WTC11 (cell line): ENCODE measurements around the gene STARD9. TPM values are rescaled to one million over a fixed set of nuclear protein-coding genes. Genes with fewer than 3 reads are reported as not detected.

Source experiments
- ATAC-seq: fragments of 200-7000 bp; cut with Tn5 transposase; 2 replicates; pipeline ENCODE4 v1.10.0; 2021; ENCODE audit warnings: mild to moderate bottlenecking, moderate library complexity
- CTCF ChIA-PET: fragments of 300-600 bp; sonication (Branson Sonifier 250); formaldehyde crosslinking; loops from one replicate; lab custom pipeline; 2021; ENCODE audit warnings: antibody characterized with exemption; lab: Charles Lee
- POLR2A ChIA-PET: fragments of 350-600 bp; sonication (Branson Sonifier 250); formaldehyde crosslinking; loops from one replicate; lab custom pipeline; 2021; ENCODE audit warnings: antibody characterized with exemption; lab: Charles Lee
- DNase-seq: peaks from one replicate; pipeline ENCODE4 v3.0.0; 2021; ENCODE audit warnings: low spot score
- H3K27ac Mint-ChIP-seq: 2 replicates; pipeline ENCODE4 v1.8.0; 2021; ENCODE audit warnings: mixed read lengths
- H3K27me3 Mint-ChIP-seq: 2 replicates; pipeline ENCODE4 v1.8.0; 2021; ENCODE audit warnings: low read depth, mild to moderate bottlenecking, moderate library complexity, mixed read lengths
- H3K36me3 Mint-ChIP-seq: 2 replicates; pipeline ENCODE4 v1.8.0; 2021; ENCODE audit warnings: mixed read lengths
- H3K4me1 Mint-ChIP-seq: 2 replicates; pipeline ENCODE4 v1.8.0; 2022; ENCODE audit warnings: mixed read lengths
- H3K4me3 Mint-ChIP-seq: 2 replicates; pipeline ENCODE4 v1.8.0; 2021; ENCODE audit warnings: mild to moderate bottlenecking, moderate library complexity, mixed read lengths
- H3K9me3 Mint-ChIP-seq: 2 replicates; pipeline ENCODE4 v1.8.0; 2021; ENCODE audit warnings: mixed read lengths
- CREB1 ChIP-seq: sonication (generic); formaldehyde crosslinking; IDR thresholded peaks from 2 replicates; pipeline ENCODE4 v1.8.0; 2023; ENCODE audit warnings: mild to moderate bottlenecking, missing genetic modification reagents
- ESRRA ChIP-seq: sonication (generic); formaldehyde crosslinking; IDR thresholded peaks from 2 replicates; pipeline ENCODE4 v1.8.1; 2022; ENCODE audit warnings: mild to moderate bottlenecking, missing genetic modification reagents, borderline replicate concordance
- FOXK1 ChIP-seq: sonication (generic); formaldehyde crosslinking; IDR thresholded peaks from 2 replicates; pipeline ENCODE4 v1.8.0; 2022; ENCODE audit warnings: mild to moderate bottlenecking, moderate library complexity, missing genetic modification reagents
- NFATC4 ChIP-seq: fragments of 250-450 bp; sonication (Bioruptor Pico); IDR thresholded peaks from 2 replicates; pipeline ENCODE4 v1.9.0; 2021; ENCODE audit warnings: mild to moderate bottlenecking
- NR3C1 ChIP-seq: sonication (generic); formaldehyde crosslinking; conservative IDR thresholded peaks from 2 replicates; pipeline ENCODE4 v1.8.1; 2023; ENCODE audit warnings: low read depth, mild to moderate bottlenecking, missing genetic modification reagents
- SMAD3 ChIP-seq: sonication (generic); formaldehyde crosslinking; IDR thresholded peaks from 2 replicates; pipeline ENCODE4 v1.8.0; 2022; ENCODE audit warnings: missing genetic modification reagents, mild to moderate bottlenecking, borderline replicate concordance
- SOX15 ChIP-seq: fragments of 250-450 bp; sonication (Bioruptor Pico); IDR thresholded peaks from 2 replicates; pipeline ENCODE4 v1.9.0; 2021; ENCODE audit warnings: mild to moderate bottlenecking
- ZNF671 ChIP-seq: fragments of 250-450 bp; sonication (Bioruptor Pico); IDR thresholded peaks from 2 replicates; pipeline ENCODE4 v1.8.0; 2021; ENCODE audit warnings: mild to moderate bottlenecking
- total RNA-seq: library from RNA; stranded (reverse); gene quantifications from 3 replicates; pipeline ENCODE4 v1.2.3, GENCODE V29; 2021
- TF ChIP-seq, protein P1 (sequence below): sonication (generic); formaldehyde crosslinking; IDR thresholded peaks from 2 replicates; pipeline ENCODE4 v1.8.0; 2022; ENCODE audit warnings: mild to moderate bottlenecking, missing genetic modification reagents
- TF ChIP-seq, protein P2 (sequence below): fragments of 250-450 bp; sonication (Bioruptor Pico); IDR thresholded peaks from 2 replicates; pipeline ENCODE4 v1.9.0; 2021; ENCODE audit warnings: mild to moderate bottlenecking
- TF ChIP-seq, protein P3 (sequence below): sonication (generic); formaldehyde crosslinking; IDR thresholded peaks from 2 replicates; pipeline ENCODE4 v1.8.1; 2023; ENCODE audit warnings: mild to moderate bottlenecking, missing genetic modification reagents, borderline replicate concordance
- TF ChIP-seq, protein P4 (sequence below): fragments of 250-450 bp; sonication (Bioruptor Pico); IDR thresholded peaks from 2 replicates; pipeline ENCODE4 v1.9.0; 2021; ENCODE audit warnings: mild to moderate bottlenecking
- TF ChIP-seq, protein P5 (sequence below): fragments of 250-450 bp; sonication (Bioruptor Pico); IDR thresholded peaks from 2 replicates; pipeline ENCODE4 v1.9.0; 2021; ENCODE audit warnings: moderate library complexity, mild to moderate bottlenecking, inconsistent platforms, borderline replicate concordance
- TF ChIP-seq, protein P6 (sequence below): sonication (generic); formaldehyde crosslinking; IDR thresholded peaks from 2 replicates; pipeline ENCODE4 v1.8.0; 2022; ENCODE audit warnings: mild to moderate bottlenecking, missing genetic modification reagents
- TF ChIP-seq, protein P7 (sequence below): sonication (generic); formaldehyde crosslinking; IDR thresholded peaks from 2 replicates; pipeline ENCODE4 v1.8.1; 2022; ENCODE audit warnings: low read depth, missing genetic modification reagents, borderline replicate concordance
- TF ChIP-seq, protein P8 (sequence below): sonication (generic); formaldehyde crosslinking; IDR thresholded peaks from 2 replicates; pipeline ENCODE4 v1.8.0; 2023; ENCODE audit warnings: missing genetic modification reagents, mild to moderate bottlenecking, borderline replicate concordance

Gene STARD9
- total RNA-seq, 1 experiment from 2014 or later, result 5.7 TPM

DNA sequence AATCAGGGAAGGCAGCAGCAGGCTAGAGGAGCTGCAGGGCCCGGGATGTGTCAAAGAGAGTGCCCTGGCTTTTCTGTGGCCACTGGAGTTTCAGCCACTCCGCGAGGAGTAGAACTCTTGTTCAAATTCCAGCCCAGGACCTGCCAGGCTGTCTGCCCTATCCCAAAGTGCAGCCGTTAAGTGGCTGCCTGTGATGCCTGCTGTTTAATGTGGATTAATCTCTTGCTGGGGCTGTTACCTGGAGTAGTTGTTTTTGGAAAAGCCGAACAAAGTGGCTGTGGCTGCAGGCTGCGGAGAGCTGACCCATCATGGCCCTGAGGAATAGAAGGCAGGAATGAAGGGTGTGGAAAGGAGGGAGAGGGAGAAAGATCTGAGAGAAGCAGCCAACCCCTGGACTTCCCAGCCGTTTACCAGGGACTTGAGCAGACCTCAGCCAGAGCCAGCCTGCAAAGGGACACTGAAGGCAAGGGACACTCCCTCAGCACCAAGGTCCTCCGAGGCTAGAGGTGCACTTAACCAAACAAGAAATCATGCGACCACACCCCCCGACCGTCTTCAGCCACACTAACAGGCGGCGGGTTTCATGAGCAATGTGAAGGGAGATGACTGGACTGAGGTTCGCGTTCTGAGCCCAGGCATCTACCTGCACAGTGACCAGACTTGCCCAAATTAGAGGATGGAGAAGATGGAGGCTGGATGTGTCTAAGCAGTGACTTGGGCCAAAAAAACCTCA, 156.9 kb downstream of the STARD9 start:
- ATAC-seq (no peak), DNase-seq (no peak)
- ChIA-PET POLR2A (no interaction called here), CTCF (no interaction called here)
- TF ChIP-seq, protein P1, sequence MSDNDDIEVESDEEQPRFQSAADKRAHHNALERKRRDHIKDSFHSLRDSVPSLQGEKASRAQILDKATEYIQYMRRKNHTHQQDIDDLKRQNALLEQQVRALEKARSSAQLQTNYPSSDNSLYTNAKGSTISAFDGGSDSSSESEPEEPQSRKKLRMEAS (CRISPR knock-in tag), result no peak
- TF ChIP-seq, protein P2, sequence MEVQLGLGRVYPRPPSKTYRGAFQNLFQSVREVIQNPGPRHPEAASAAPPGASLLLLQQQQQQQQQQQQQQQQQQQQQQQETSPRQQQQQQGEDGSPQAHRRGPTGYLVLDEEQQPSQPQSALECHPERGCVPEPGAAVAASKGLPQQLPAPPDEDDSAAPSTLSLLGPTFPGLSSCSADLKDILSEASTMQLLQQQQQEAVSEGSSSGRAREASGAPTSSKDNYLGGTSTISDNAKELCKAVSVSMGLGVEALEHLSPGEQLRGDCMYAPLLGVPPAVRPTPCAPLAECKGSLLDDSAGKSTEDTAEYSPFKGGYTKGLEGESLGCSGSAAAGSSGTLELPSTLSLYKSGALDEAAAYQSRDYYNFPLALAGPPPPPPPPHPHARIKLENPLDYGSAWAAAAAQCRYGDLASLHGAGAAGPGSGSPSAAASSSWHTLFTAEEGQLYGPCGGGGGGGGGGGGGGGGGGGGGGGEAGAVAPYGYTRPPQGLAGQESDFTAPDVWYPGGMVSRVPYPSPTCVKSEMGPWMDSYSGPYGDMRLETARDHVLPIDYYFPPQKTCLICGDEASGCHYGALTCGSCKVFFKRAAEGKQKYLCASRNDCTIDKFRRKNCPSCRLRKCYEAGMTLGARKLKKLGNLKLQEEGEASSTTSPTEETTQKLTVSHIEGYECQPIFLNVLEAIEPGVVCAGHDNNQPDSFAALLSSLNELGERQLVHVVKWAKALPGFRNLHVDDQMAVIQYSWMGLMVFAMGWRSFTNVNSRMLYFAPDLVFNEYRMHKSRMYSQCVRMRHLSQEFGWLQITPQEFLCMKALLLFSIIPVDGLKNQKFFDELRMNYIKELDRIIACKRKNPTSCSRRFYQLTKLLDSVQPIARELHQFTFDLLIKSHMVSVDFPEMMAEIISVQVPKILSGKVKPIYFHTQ, result no peak
- TF ChIP-seq NFATC4 (CRISPR knock-in tag) (no peak), NR3C1 (CRISPR knock-in tag) (no peak), CREB1 (CRISPR knock-in tag) (no peak), ESRRA (CRISPR knock-in tag) (no peak), SOX15 (CRISPR knock-in tag) (no peak), SMAD3 (CRISPR knock-in tag) (no peak), FOXK1 (CRISPR knock-in tag) (no peak), ZNF671 (CRISPR knock-in tag) (no peak)
- TF ChIP-seq, protein P3, sequence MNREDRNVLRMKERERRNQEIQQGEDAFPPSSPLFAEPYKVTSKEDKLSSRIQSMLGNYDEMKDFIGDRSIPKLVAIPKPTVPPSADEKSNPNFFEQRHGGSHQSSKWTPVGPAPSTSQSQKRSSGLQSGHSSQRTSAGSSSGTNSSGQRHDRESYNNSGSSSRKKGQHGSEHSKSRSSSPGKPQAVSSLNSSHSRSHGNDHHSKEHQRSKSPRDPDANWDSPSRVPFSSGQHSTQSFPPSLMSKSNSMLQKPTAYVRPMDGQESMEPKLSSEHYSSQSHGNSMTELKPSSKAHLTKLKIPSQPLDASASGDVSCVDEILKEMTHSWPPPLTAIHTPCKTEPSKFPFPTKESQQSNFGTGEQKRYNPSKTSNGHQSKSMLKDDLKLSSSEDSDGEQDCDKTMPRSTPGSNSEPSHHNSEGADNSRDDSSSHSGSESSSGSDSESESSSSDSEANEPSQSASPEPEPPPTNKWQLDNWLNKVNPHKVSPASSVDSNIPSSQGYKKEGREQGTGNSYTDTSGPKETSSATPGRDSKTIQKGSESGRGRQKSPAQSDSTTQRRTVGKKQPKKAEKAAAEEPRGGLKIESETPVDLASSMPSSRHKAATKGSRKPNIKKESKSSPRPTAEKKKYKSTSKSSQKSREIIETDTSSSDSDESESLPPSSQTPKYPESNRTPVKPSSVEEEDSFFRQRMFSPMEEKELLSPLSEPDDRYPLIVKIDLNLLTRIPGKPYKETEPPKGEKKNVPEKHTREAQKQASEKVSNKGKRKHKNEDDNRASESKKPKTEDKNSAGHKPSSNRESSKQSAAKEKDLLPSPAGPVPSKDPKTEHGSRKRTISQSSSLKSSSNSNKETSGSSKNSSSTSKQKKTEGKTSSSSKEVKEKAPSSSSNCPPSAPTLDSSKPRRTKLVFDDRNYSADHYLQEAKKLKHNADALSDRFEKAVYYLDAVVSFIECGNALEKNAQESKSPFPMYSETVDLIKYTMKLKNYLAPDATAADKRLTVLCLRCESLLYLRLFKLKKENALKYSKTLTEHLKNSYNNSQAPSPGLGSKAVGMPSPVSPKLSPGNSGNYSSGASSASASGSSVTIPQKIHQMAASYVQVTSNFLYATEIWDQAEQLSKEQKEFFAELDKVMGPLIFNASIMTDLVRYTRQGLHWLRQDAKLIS (CRISPR knock-in tag), result no peak
- TF ChIP-seq, protein P4, sequence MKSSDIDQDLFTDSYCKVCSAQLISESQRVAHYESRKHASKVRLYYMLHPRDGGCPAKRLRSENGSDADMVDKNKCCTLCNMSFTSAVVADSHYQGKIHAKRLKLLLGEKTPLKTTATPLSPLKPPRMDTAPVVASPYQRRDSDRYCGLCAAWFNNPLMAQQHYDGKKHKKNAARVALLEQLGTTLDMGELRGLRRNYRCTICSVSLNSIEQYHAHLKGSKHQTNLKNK, result no peak
- TF ChIP-seq, protein P5, sequence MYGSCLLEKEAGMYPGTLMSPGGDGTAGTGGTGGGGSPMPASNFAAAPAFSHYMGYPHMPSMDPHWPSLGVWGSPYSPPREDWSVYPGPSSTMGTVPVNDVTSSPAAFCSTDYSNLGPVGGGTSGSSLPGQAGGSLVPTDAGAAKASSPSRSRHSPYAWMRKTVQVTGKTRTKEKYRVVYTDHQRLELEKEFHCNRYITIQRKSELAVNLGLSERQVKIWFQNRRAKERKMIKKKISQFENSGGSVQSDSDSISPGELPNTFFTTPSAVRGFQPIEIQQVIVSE (CRISPR knock-in tag), result no peak
- TF ChIP-seq, protein P6, sequence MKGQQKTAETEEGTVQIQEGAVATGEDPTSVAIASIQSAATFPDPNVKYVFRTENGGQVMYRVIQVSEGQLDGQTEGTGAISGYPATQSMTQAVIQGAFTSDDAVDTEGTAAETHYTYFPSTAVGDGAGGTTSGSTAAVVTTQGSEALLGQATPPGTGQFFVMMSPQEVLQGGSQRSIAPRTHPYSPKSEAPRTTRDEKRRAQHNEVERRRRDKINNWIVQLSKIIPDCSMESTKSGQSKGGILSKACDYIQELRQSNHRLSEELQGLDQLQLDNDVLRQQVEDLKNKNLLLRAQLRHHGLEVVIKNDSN (CRISPR knock-in tag), result no peak
- TF ChIP-seq, protein P7, sequence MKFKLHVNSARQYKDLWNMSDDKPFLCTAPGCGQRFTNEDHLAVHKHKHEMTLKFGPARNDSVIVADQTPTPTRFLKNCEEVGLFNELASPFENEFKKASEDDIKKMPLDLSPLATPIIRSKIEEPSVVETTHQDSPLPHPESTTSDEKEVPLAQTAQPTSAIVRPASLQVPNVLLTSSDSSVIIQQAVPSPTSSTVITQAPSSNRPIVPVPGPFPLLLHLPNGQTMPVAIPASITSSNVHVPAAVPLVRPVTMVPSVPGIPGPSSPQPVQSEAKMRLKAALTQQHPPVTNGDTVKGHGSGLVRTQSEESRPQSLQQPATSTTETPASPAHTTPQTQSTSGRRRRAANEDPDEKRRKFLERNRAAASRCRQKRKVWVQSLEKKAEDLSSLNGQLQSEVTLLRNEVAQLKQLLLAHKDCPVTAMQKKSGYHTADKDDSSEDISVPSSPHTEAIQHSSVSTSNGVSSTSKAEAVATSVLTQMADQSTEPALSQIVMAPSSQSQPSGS, result no peak
- TF ChIP-seq, protein P8, sequence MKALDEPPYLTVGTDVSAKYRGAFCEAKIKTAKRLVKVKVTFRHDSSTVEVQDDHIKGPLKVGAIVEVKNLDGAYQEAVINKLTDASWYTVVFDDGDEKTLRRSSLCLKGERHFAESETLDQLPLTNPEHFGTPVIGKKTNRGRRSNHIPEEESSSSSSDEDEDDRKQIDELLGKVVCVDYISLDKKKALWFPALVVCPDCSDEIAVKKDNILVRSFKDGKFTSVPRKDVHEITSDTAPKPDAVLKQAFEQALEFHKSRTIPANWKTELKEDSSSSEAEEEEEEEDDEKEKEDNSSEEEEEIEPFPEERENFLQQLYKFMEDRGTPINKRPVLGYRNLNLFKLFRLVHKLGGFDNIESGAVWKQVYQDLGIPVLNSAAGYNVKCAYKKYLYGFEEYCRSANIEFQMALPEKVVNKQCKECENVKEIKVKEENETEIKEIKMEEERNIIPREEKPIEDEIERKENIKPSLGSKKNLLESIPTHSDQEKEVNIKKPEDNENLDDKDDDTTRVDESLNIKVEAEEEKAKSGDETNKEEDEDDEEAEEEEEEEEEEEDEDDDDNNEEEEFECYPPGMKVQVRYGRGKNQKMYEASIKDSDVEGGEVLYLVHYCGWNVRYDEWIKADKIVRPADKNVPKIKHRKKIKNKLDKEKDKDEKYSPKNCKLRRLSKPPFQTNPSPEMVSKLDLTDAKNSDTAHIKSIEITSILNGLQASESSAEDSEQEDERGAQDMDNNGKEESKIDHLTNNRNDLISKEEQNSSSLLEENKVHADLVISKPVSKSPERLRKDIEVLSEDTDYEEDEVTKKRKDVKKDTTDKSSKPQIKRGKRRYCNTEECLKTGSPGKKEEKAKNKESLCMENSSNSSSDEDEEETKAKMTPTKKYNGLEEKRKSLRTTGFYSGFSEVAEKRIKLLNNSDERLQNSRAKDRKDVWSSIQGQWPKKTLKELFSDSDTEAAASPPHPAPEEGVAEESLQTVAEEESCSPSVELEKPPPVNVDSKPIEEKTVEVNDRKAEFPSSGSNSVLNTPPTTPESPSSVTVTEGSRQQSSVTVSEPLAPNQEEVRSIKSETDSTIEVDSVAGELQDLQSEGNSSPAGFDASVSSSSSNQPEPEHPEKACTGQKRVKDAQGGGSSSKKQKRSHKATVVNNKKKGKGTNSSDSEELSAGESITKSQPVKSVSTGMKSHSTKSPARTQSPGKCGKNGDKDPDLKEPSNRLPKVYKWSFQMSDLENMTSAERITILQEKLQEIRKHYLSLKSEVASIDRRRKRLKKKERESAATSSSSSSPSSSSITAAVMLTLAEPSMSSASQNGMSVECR (CRISPR knock-in tag), result no peak
- Mint-ChIP-seq H3K4me3 (no peak overlapping the region), H3K36me3 (peaks cover 42% of the 10 kb centered on the region), H3K27me3 (no peaks in the 10 kb centered on the region), H3K9me3 (no peaks in the 10 kb centered on the region), H3K27ac (no peak overlapping the region), H3K4me1 (peaks cover 20% of the 10 kb centered on the region)
